Stimulated activated CD4-positive, alpha-beta T cell treated with anti-CD3 and anti-CD28 coated beads, Interleukin-15, amount 100 ng/mL, for 24 hours (primary cell): ENCODE data around the gene KIAA1614.

Source experiments
- DNase-seq: peaks from one replicate; pipeline ENCODE4 v3.0.0-alpha.2; 2020

The KIAA1614 gene

GRCh38 chr1:180912801-180913565, at the start of gene KIAA1614:
Gene KIAA1614, plus strand, starts transcription at chr1:180912897. Its CDS starts 347 bp downstream, at chr1:180913244.
- DNase-seq = peak; percentile 17

DNA sequence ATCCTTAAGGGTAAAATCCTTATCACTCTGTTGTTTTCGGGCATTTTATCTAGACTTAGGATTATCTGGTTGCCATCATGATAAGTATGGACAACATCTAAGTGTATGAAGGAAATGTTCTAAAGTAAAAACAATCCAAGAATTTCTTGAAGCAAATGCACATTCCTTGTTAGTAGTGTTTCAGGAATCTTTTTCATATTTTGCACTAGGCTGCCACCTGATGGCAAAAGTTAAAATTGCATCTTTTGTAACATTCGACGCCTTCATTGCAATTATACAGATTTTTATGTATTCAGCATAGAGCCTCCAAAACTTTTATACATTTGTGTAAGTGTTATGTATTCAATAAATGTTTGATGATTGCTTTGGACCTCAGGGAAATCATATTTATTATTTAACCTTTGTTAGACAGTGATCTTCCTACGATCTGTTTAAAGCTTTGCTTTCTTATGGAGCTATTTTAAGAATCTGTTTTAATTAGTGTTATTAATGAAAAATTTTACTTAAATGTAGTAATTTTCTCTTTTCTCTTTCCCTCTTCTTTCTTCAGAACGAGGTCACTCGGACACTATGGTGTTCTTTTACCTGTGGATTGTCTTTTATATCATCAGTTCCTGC, 49.4 kb upstream of the KIAA1614 start:
- DNase-seq = no peak

DNA sequence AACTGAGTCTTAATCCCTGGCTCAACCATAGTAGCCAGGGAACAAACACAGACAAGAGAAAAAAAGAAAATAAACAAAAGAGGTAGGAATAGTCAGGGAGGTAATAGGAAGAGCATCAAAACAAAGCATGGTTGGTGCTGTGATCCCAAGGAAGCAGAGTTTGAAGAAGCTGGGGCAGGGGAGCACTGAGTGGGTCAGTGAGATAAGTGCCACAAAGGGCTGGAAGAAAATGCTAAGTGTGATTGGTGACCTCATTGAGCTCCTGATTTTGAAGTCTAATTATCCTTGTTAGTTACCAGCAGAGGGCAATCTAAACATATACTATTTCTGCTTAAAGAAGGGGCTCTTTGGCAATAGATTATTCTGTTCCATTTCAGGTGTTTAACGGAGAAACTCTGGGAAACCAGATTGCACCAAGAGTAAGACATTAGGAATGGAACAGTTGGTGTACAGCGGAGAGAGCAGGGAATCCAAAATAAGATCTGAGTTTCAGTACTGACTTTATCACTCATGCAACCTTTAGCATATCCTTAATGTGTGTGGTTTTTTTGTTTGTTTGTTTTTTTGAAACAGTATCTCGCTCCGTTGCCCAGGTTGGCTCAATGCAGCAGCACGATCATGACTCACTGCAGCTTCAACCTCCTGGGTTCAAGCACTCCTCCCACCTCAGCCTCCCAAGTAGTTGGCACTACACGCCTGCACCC, 30.7 kb upstream of the KIAA1614 start:
- no peak for DNase-seq

DNA sequence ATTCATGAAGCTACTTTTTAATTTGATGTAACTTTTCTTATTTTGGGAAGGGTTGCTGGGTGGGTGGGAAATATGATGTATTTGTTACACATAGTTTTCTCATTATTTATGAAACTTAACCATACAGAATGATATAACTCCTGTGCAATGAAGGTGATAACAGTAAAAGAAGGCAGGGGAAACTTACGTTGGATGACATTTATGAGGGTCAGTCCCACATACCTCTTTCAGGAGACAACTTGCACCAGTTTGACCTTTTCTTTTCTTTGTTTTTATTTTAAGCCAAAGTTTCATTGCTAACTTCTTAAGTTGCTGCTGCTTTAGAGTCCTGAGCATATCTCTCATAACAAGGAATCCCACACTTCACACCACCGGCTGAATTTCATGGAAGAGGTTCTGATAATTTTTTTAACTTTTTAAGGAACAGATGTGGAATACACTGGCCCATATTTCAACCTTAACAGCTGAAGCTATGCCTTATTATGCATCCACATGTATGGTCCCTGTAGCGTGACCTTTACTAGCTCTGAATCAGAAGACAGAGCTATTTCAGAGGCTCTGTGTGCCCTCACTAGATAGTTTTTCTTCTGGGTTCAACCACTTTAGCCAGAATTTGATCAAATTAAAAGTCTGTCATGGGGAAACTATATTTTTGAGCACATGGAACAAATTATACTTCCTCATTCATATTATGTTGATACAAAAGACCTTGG, 28.0 kb upstream of the KIAA1614 start:
- no peak for DNase-seq

DNA sequence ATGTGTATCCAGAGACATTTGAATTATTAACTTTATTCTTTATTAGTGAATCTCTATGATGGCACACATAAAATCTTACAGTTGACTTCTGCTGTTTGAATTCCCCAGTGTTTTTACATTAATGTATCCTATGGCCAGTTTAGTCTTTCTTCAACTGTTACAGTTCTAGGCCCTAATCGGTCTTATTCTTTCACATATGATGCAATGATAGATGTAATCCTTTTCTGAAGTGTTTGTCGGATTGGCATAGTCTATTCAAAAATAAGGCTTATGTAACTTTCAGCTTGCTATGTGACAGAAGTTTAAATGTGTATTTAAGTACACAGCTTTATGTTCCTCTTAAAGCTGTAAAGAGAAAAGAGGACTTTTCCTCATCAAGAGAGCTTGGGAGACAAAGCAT, 26.4 kb upstream of the KIAA1614 start:
- DNase-seq = no peak

- no peak for DNase-seq
Observed at GRCh38 chr1:180887841-180888240, 24.9 kb upstream of the KIAA1614 start.

DNA sequence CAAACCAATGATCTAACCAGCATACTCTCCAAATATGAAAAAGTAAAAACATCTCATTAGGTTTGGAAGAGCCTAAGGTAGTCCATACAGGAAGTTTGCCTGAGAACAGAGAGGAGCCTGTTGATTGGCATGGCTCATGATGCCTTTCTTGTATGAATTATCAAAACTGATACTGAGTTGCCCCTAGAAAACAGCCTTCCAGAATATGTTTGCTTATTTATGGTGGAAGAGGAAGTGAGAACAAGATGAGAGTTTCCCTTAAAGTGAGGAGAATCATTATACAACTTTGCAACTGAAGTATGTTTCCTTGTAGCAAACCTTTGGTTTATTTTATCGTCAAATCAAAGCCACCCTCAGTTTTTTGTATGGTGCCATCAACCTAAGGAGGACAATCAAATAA, 23.8 kb upstream of the KIAA1614 start:
- no peak for DNase-seq

GRCh38 chr1:180889325-180889724, 23.4 kb upstream of the KIAA1614 start:
- DNase-seq = no peak

GRCh38 chr1:180892272-180892671, 20.4 kb upstream of the KIAA1614 start:
- DNase-seq = no peak

DNA sequence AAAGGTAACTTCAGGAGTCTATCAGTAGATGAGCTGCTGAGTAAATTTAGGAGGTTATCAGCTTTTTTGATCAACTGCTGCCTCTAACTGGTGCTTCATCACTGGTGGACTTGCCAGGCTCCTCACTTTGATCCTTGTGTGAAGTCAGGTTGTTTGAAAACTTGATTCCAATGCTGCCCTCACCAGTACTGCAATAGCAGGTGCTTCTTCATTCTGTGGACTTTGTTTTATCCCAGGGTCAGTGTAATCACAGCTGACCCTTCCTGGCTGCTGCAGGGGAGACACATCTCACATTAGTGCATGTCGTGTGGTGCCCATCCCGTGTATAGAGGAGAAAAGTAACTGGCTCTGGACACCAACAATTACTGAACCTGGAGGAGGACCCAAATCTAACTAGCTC, 20.0 kb upstream of the KIAA1614 start:
- DNase-seq = no peak

GRCh38 chr1:180893614-180894013, 19.1 kb upstream of the KIAA1614 start:
- DNase-seq = no peak

DNA sequence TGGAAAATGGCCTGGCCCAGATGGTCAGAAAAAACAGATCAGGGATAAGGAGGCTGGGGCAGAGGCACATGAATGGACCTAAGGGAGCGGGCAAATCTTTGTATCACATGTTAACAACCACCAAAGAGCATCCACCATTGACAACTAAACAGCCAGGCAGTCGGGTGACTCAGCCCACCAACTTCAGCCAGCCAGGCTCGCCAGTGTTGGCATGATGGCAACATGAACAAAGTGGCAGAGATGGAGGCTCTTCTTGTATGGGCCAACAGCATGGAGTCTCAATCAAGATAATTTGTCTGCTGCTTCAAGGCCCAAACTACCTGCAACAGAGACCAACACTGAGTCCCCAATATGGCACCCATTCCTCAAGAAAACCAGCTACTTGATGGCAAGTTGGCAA, 16.5 kb upstream of the KIAA1614 start:
- no peak for DNase-seq

GRCh38 chr1:180898441-180899219, 14.1 kb upstream of the KIAA1614 start:
- no peak for DNase-seq

DNA sequence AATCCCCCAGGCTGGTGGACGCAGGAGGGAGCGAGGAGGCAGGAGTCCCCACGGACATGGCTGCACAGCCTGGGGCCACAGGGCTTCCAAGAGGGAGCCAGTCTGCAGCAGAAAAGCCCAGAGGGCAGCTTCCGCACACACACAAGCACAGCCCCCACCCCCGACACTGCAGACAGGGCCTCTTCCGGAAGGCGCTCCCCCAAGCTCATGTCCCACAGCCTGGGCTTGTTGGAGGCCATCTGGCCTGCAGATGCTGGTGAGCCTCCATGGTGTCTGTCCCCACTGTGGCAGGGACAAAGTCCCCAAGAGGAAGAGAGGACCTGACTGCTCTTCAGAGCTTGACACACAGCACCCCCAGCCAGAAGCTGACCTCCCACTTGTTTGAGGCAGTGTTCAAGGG, 13.4 kb upstream of the KIAA1614 start:
- no peak for DNase-seq

DNA sequence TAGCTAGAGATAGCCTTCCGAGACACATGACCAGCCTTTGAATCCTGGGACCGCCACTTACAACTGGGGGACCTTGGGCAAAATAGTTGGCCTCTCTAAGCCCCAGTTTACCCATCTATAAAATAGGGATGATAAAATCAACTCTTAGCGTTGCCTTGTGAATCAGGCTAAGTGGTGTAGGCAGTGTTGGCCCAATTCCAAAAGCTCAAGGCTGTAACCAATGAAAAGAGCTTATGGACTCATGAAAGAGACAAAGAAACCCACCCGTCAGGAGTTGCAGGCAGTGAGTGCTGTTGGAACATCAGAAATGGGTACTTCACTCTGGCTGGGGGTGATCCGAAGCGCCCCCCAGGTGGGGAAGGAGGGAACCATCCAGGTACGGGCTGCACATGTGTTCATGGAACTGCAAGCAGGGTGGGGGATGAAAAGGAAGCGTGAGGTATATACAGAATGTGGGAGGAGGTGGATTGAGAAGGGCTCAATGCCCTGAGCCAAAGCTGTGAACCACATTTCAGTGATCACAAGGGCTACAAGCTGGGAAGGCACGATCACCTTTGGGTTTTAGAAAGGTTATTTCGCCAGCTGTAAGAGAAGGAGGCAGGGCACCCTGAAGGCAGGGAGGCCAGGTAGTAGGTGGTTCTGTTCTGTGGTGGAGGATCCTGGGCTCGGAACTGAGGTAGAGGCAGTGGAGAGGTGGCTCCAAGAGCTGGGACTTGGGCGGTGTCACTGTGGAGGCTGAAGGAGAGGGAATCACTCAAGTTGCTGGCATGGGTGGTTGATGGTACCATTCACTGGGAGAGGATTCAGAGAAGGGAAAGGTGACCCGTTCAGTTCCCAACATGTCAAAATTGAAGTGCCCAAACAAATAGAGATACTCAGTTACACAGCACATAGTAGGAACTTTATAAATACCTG, 11.4 kb upstream of the KIAA1614 start:
- DNase-seq = no peak

DNA sequence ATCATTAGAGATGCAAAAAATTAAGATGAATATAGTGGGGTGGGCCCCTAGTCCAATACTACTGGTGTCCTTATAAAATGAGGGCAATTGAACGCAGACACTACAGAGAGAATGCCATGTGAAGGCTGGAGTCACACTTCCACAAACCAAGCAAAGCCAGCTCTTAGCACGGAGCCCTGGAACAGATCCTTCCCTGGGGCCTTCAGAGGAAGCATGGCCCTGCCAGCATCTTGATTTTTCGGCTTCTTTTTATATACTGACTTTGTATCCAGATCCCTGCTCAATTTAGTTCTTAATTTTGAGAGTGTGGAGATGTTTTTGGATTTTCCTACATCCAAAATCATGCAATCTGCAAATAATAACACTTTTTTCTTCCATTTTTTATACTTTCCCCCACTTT, 10.2 kb upstream of the KIAA1614 start:
- no peak for DNase-seq

GRCh38 chr1:180905927-180906326, 6.8 kb upstream of the KIAA1614 start:
- no peak for DNase-seq

DNA sequence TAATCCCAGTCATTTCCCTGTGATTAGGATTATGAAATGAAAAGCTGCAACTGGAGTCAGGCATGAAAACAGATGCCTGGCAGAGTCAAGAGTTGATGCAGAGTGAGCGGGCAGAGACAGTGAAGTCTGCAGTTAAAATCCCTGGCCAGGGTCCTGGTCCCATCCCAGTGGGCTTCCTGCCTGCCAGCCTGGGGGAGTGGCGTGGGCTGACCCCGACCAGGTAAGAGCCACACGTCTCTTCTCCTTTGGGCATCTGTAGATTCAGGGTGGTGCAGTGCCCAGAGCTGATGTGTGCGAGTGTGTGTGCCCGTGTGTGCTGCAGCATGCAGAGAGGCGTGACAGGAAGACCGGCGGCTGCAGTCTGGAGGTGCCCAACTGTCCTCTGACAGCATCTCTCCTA, 6.2 kb upstream of the KIAA1614 start:
- no peak for DNase-seq

- DNase-seq = no peak
Observed at GRCh38 chr1:180907313-180908055, 5.2 kb upstream of the KIAA1614 start.

GRCh38 chr1:180908074-180908765, 4.5 kb upstream of the KIAA1614 start:
- DNase-seq = no peak
